ENCODE results near the gene MAP2K5. TPM values are rescaled to one million over a fixed set of nuclear protein-coding genes. Genes with fewer than 3 reads are reported as not detected.

MAP2K5 gene
- total RNA-seq, 4 donors from 2014 or later, result 8.0 to 14.0 (median 9.1) TPM

- no peak overlapping the region for H3K4me3 ChIP-seq (ENCODE audit: low read depth, poor library complexity, severe bottlenecking)
- TF ChIP-seq CTCF (IDR thresholded peaks at IDR 0.05) (no peak), POLR2A (IDR thresholded peaks at IDR 0.05) (no peak)
- DNase-seq (ENCODE audit: low spot score in 2 of 2), result no peak
- WGBS, 2 donors, result 71% methylated on average over 7 of the region's 7 CpGs
- intact Hi-C loops (cut with DNase I; ENCODE audit: low total_unique reads), result no loop called here
These were observed 31.8 kb upstream of the MAP2K5 start for GRCh38 chr15:67510597-67511190.

- intact Hi-C loops (cut with DNase I; ENCODE audit: low total_unique reads), result no loop called here
- TF ChIP-seq CTCF (IDR thresholded peaks at IDR 0.05) (no peak), POLR2A (IDR thresholded peaks at IDR 0.05) (no peak)
- no peak overlapping the region for H3K4me3 ChIP-seq (ENCODE audit: low read depth, poor library complexity, severe bottlenecking)
- DNase-seq (ENCODE audit: low spot score in 2 of 2), result no peak
- WGBS, 2 donors, result 96 to 97% methylated on average over 3 of the region's 3 CpGs
These were observed 30.9 kb upstream of the MAP2K5 start for GRCh38 chr15:67511606-67512005.

- DNase-seq (ENCODE audit: low spot score in 2 of 2), result no peak
- intact Hi-C loops (cut with DNase I; ENCODE audit: low total_unique reads), result no loop called here
- TF ChIP-seq CTCF (IDR thresholded peaks at IDR 0.05), result no peak
- no peak for TF ChIP-seq POLR2A (IDR thresholded peaks at IDR 0.05)
- H3K4me3 ChIP-seq (ENCODE audit: low read depth, poor library complexity, severe bottlenecking), result no peak overlapping the region
- 37 to 38% methylated on average over 3 of the region's 3 CpGs for WGBS, 2 donors
These were observed 30.4 kb upstream of the MAP2K5 start for GRCh38 chr15:67512140-67512539.

- TF ChIP-seq POLR2A (IDR thresholded peaks at IDR 0.05) (no peak), CTCF (IDR thresholded peaks at IDR 0.05) (no peak)
- DNase-seq (ENCODE audit: low spot score in 2 of 2), result no peak
- intact Hi-C loops (cut with DNase I; ENCODE audit: low total_unique reads), result no loop called here
- H3K4me3 ChIP-seq (ENCODE audit: low read depth, poor library complexity, severe bottlenecking), result no peak overlapping the region
- 81 to 84% methylated on average over 9 of the region's 9 CpGs for WGBS, 2 donors
These were observed 29.4 kb upstream of the MAP2K5 start for GRCh38 chr15:67512933-67513714.

GRCh38 chr15:67515090-67515489, 27.4 kb upstream of the MAP2K5 start:
- DNase-seq (ENCODE audit: low spot score in 2 of 2), result no peak
- intact Hi-C loops (cut with DNase I; ENCODE audit: low total_unique reads), result no loop called here
- no peak overlapping the region for H3K4me3 ChIP-seq (ENCODE audit: low read depth, poor library complexity, severe bottlenecking)
- no peak for TF ChIP-seq POLR2A (IDR thresholded peaks at IDR 0.05)
- TF ChIP-seq CTCF (IDR thresholded peaks at IDR 0.05), result no peak
- WGBS, 2 donors, result 99% methylated on average over 3 of the region's 3 CpGs
